Breast epithelium (tissue), 4 donors: Measurements from ENCODE around the gene MRPL42. TPM values are rescaled to one million over a fixed set of nuclear protein-coding genes. Genes with fewer than 3 reads are reported as not detected.
"Not testable (repeated sequence)": the region's sequence is repeated elsewhere in the genome, so short reads cannot be mapped to it uniquely, and the experiment has no call there.

ENCODE experiments used
- DNase-seq, 2 donors: peaks; one replicate each; pipeline ENCODE4 v3.0.0-alpha.2; 2019; ENCODE audit warnings: low spot score in 2 of 2
- H3K27ac ChIP-seq, 2 donors: fragments of 200-600 bp; sonication (generic) in 1 of 2; one replicate each; pipeline ENCODE4 v1.5.1; 2016 to 2019; ENCODE audit warnings: mild to moderate bottlenecking in 1 of 2
- H3K27me3 ChIP-seq, 2 donors: fragments of 200-600 bp; sonication (generic) in 1 of 2; one replicate each; pipeline versions ENCODE4 v1.5.1 to v1.6.0; 2017 to 2019; ENCODE audit warnings: control low read depth in 1 of 2, mild to moderate bottlenecking in 1 of 2
- H3K36me3 ChIP-seq: fragments of 200-600 bp; one replicate; pipeline ENCODE4 v1.5.1; 2019
- H3K4me1 ChIP-seq, 2 donors: fragments of 200-600 bp; sonication (generic); one replicate each; pipeline ENCODE4 v1.5.1; 2016 to 2019; ENCODE audit warnings: control low read depth in 1 of 2
- H3K4me3 ChIP-seq, 3 donors: fragments of 200-600 bp; sonication (generic); 1 replicate in 2 of 3; 2 replicates in 1 of 3; pipeline ENCODE4 v1.5.1; 2016 to 2019; ENCODE audit warnings: mild to moderate bottlenecking in 3 of 3, moderate library complexity in 2 of 3
- H3K9me3 ChIP-seq, 2 donors: fragments of 200-600 bp; sonication (generic) in 1 of 2; one replicate each; pipeline ENCODE4 v1.5.1; 2016 to 2019; ENCODE audit warnings: control low read depth in 1 of 2
- POLR2A ChIP-seq: fragments of 450-650 bp; IDR thresholded peaks from one replicate; pipeline ENCODE4 v1.6.1; 2016; ENCODE audit warnings: antibody characterized with exemption, mild to moderate bottlenecking, moderate library complexity
- POLR2AphosphoS5 ChIP-seq, 3 donors: sonication (generic); formaldehyde crosslinking; IDR thresholded peaks; one replicate each; pipeline ENCODE4 v1.6.1; 2017; ENCODE audit warnings: antibody characterized with exemption in 3 of 3
- intact Hi-C: fragments of 100-400 bp; cut with DNase I; formaldehyde crosslinking; loops from one replicate; pipeline ENCODE4 v1.15.1; 2023; ENCODE audit warnings: low total_unique reads
- total RNA-seq, 3 donors: library from RNA; depleted of rRNA; stranded (reverse); fragments of >200 nt; gene quantifications; one replicate each; pipeline ENCODE4 v1.1.0, GENCODE V29; 2016
- TF ChIP-seq, protein P1 (sequence below), 3 donors: fragments of 450-650 bp; IDR thresholded peaks; one replicate each; pipeline ENCODE4 v1.5.1; 2016 to 2017; ENCODE audit warnings: antibody characterized with exemption in 3 of 3, mild to moderate bottlenecking in 3 of 3, moderate library complexity in 3 of 3

The MRPL42 gene
- total RNA-seq, 3 donors from 2014 or later = 24.6 to 62.3 (median 41.0) TPM

DNA sequence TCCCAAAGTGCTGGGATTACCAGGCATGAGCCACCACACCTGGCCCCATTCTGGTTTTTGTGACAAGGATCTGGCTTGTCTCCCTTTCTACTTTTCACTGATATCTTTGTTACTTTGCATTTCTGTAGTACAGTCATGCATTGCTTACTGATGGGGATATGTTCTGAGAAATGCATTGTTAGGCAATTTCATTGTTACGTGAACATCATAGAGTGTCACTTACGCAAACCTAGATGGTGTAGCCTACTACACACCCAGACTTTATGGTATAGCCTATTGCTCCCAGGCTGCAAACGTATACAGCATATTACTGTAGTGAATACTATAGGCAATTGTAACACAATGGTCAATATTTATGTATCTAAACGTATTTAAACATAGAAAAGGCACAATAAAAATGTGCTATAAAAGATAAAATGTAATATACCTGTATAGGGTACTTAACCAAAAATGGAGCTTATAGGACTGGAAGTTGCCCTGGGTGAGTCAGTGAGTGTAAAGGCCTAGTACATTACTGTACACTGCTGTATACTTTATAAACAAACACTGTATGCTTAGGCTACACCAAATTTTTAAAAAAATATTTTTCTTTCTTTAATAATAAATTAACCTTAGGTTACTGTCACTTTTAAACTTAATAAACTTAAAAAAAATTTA is 16.0 kb downstream of the MRPL42 start:
- no peaks in the 10 kb centered on the region for H3K4me1 ChIP-seq
- no peak overlapping the region for H3K4me3 ChIP-seq
- no peaks in the 10 kb centered on the region for H3K9me3 ChIP-seq
- intact Hi-C loops = no loop called here
- no peak for DNase-seq
- H3K27ac ChIP-seq = no peak overlapping the region
- TF ChIP-seq POLR2AphosphoS5 (IDR thresholded peaks at IDR 0.05) = no peak
- no peak for TF ChIP-seq POLR2A
- TF ChIP-seq, protein P1, sequence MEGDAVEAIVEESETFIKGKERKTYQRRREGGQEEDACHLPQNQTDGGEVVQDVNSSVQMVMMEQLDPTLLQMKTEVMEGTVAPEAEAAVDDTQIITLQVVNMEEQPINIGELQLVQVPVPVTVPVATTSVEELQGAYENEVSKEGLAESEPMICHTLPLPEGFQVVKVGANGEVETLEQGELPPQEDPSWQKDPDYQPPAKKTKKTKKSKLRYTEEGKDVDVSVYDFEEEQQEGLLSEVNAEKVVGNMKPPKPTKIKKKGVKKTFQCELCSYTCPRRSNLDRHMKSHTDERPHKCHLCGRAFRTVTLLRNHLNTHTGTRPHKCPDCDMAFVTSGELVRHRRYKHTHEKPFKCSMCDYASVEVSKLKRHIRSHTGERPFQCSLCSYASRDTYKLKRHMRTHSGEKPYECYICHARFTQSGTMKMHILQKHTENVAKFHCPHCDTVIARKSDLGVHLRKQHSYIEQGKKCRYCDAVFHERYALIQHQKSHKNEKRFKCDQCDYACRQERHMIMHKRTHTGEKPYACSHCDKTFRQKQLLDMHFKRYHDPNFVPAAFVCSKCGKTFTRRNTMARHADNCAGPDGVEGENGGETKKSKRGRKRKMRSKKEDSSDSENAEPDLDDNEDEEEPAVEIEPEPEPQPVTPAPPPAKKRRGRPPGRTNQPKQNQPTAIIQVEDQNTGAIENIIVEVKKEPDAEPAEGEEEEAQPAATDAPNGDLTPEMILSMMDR (IDR thresholded peaks at IDR 0.05) = no peak
- H3K36me3 ChIP-seq = no peaks in the 10 kb centered on the region
- H3K27me3 ChIP-seq = no peaks in the 10 kb centered on the region

DNA sequence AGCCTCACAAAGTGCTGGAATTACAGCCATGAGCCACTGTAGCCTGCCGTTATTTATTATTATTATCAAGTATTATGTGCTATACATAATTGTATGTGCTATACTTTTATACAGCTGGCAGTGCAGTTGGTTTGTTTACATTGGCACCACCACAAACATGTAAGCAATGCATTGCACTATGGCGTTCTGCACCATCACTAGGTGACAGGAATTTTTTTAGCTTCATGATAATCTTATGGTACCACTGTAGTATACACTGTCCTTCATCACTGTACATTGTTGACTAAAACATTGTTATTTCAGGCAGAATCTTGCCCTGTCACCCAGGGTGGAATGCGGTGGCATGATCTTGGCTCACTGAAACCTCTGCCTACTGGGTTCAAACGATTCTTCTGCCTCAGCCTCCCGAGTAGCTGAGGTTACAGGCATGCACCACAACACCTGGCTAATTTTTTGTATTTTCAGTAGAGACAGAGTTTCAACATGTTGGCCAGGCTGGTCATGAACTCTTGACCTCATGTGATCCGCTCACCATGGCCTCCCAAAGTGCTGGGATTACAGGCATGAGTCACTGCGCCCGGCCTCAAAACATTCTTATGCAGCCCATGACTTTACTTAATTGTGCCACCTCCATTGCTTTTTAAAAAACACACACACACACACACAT is 17.1 kb downstream of the MRPL42 start:
- Histone ChIP-seq H3K36me3 (no peaks in the 10 kb centered on the region), H3K9me3 (no peaks in the 10 kb centered on the region), H3K4me3 (no peak overlapping the region), H3K27me3 (no peaks in the 10 kb centered on the region), H3K4me1 (no peaks in the 10 kb centered on the region), H3K27ac (no peak overlapping the region)
- TF ChIP-seq POLR2A (no peak), POLR2AphosphoS5 (IDR thresholded peaks at IDR 0.05) (no peak)
- TF ChIP-seq, protein P1 (IDR thresholded peaks at IDR 0.05) = no peak
- no peak for DNase-seq
- intact Hi-C loops = no loop called here

DNA sequence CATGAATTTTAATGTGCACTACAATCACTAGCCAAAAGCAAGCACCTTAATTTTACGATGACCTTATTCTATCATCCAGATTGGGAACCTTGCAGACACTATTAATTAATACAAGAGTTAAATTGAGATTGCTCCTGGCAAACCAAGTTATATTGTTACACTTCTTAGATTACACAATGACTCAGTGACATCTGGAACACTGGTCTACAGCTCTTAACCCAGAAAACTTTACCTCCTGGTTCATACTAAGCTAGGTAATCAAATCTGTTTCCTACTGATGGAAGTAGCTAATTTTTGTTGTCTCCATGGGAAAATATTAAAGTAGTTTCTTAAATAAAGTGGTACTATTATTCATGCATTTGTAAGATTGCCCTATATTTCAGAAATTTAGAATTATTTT is 25.5 kb downstream of the MRPL42 start:
- H3K4me1 ChIP-seq, intact Hi-C loops, H3K9me3 ChIP-seq, H3K4me3 ChIP-seq, H3K36me3 ChIP-seq, H3K27ac ChIP-seq, DNase-seq, H3K27me3 ChIP-seq: not testable (repeated sequence)

DNA sequence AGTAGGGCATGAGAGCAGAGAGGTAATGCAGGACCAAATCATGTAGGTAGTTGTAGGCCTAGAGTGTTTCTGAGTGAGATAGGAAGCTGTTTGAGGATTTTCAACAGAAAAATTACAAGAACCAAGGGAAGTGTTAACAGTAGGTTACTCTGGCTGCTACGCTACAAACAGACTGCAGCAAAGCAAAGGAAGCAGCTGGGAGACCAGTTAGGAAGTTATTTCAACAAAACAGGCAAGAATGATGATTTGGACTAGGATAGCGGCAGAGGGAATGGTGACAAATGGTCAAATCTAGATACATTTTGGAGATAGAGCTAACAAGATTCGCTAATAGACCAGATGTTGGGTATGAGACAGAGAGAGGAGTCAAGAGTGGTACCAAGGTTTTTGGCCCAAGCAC is 26.8 kb downstream of the MRPL42 start:
- H3K36me3 ChIP-seq = no peaks in the 10 kb centered on the region

DNA sequence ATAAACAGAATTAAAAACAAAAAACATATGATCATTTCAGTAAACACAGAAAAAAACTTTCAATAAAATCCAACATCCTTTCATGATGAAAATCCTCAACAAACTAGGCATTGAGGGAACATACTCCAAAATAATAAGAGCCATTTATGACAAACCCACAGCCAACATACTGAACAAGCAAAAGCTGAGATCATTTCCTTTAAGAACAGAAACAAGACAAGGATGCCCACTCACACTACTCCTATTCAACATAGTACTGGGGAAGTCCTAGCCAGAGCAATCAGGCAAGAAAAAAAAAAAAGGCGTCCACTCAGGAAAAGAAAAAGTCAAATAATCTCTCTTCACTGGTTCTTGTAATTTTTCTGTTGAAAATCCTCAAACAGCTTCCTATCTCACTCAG is 30.1 kb downstream of the MRPL42 start:
- Histone ChIP-seq H3K4me3 (no peak overlapping the region), H3K9me3 (no peaks in the 10 kb centered on the region), H3K36me3 (no peaks in the 10 kb centered on the region), H3K4me1 (no peaks in the 10 kb centered on the region), H3K27ac (no peak overlapping the region), H3K27me3 (no peaks in the 10 kb centered on the region)
- DNase-seq = no peak
- intact Hi-C loops = no loop called here
- TF ChIP-seq, protein P1 (IDR thresholded peaks at IDR 0.05) = no peak
- no peak for TF ChIP-seq POLR2AphosphoS5 (IDR thresholded peaks at IDR 0.05)

More for the DNA sequence above, 26.8 kb downstream of the MRPL42 start:
- intact Hi-C loops = no loop called here
- no peak for DNase-seq
- Histone ChIP-seq H3K4me1 (no peaks in the 10 kb centered on the region), H3K27ac (no peak overlapping the region), H3K9me3 (no peaks in the 10 kb centered on the region), H3K4me3 (no peak overlapping the region), H3K27me3 (no peaks in the 10 kb centered on the region)
- TF ChIP-seq POLR2A (no peak), POLR2AphosphoS5 (IDR thresholded peaks at IDR 0.05) (no peak)
- TF ChIP-seq, protein P1 (IDR thresholded peaks at IDR 0.05) = no peak

DNA sequence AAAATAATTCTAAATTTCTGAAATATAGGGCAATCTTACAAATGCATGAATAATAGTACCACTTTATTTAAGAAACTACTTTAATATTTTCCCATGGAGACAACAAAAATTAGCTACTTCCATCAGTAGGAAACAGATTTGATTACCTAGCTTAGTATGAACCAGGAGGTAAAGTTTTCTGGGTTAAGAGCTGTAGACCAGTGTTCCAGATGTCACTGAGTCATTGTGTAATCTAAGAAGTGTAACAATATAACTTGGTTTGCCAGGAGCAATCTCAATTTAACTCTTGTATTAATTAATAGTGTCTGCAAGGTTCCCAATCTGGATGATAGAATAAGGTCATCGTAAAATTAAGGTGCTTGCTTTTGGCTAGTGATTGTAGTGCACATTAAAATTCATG is 31.5 kb downstream of the MRPL42 start:
- intact Hi-C loops = not testable (repeated sequence)

More for the DNA sequence above, 31.5 kb downstream of the MRPL42 start:
- DNase-seq, H3K4me3 ChIP-seq, H3K9me3 ChIP-seq, H3K36me3 ChIP-seq, H3K27me3 ChIP-seq, H3K4me1 ChIP-seq, H3K27ac ChIP-seq: not testable (repeated sequence)
